ENCODE results near the gene ZDHHC11.
"Not testable (repeated sequence)": the region's sequence is repeated elsewhere in the genome, so short reads cannot be mapped to it uniquely, and the experiment has no call there.

Gene ZDHHC11

DNA sequence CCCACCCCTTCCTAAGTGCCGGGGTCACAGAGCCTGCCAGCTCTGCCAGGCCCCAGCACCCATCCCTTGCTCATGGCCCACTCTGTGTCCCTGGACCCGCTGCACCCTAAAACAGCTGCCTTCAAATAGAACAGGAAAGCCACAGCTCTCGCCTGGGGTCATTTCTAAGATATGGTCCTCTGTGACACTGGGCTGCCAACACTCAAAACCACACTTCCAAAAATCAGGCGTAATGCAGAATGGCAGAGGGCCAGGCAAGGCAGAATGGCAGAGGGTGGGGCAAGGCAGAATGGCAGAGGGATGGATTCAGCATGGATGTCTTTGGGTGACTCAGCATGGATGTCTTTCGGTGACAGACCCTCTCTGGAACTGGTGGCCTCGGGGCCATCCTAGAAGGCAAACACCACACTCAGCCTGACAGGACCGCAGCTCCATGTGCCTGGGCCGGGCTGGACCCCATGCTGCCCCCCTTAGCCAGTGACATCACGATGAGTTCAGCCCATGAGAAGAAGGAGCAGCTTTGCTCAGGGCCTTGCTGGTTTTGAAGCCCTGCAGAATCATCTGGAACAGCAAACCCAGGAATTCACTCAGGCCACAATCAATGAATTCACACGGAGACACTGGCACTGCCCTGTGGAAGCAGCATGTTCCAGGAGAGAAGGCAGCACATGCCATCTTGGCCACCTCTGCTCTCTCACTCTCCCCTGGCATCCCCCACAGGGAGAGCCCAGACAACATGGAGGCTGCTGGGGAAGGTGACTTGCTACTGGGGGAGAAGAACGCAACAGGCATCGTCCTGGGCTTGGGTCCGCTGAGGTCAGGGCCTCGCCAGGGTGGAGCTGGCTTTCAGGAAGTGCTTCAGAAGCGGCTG lies 9.0 kb downstream of the ZDHHC11 start:
- DNase-seq (ENCODE audit: low read depth in 1 of 2, low spot score in 1 of 2); in situ Hi-C loops (cut with HindIII; ENCODE audit: low pct_unique_long_range_greater_than_20kb, low sequenced_read_pairs): not testable (repeated sequence)

DNA sequence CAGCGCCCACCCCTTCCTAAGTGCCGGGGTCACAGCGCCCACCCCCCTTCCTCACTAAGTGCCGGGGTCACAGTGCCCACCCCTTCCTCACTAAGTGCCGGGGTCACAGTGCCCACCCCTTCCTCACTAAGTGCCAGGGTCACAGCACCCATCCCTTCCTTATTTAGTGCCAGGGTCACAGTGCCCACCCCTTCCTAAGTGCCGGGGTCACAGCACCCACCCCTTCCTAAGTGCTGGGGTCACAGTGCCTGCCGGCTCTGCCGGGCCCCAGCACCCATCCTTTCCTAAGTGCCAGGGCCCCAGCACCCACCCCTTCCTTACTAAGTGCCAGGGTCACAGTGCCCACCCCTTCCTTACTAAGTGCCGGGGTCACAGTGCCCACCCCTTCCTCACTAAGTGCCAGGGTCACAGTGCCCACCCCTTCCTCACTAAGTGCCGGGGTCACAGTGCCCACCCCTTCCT lies 9.8 kb downstream of the ZDHHC11 start:
- in situ Hi-C loops (cut with HindIII; ENCODE audit: low pct_unique_long_range_greater_than_20kb, low sequenced_read_pairs); DNase-seq (ENCODE audit: low read depth in 1 of 2, low spot score in 1 of 2): not testable (repeated sequence)

DNA sequence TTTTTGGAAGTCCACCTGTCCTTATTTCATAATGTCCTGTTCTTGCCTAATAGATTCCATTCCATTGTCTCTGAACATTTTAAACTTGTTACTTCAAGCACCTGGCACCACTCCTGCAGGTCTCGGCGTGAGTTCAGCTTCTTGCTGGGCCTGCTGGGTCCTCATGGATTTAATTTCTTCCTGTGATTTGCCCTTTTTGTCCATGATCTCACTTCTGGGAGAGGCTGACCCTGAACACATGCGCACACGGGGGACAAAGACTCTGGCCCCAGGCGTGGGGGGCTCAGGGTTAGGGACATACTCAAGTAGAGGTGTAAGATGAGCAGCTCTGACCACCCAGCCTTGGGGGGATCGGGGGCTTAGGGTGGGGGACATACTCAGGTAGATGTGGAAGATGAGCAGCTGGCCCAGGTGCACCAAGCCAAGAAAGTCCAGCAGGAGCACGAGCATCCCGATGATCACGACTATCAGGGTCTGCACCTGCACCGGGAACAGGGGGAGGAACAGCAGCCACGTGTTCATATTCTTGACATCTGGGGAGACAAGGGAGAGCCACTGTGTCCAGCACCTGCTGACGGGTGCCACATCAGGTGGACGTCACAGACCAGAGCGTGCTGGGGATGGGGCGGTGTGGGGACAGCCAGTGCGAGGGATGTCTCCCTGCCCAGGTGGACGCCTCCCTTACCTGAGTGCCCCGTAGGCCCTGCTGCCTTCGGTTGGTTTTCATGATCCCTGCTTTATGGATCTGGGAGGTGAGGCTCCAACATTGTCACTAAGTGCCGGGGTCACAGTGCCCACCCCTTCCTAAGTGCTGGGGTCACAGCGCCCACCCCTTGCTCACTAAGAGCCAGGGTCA lies 10.4 kb downstream of the ZDHHC11 start:
- DNase-seq (ENCODE audit: low read depth in 1 of 2, low spot score in 1 of 2); in situ Hi-C loops (cut with HindIII; ENCODE audit: low pct_unique_long_range_greater_than_20kb, low sequenced_read_pairs): not testable (repeated sequence)

DNA sequence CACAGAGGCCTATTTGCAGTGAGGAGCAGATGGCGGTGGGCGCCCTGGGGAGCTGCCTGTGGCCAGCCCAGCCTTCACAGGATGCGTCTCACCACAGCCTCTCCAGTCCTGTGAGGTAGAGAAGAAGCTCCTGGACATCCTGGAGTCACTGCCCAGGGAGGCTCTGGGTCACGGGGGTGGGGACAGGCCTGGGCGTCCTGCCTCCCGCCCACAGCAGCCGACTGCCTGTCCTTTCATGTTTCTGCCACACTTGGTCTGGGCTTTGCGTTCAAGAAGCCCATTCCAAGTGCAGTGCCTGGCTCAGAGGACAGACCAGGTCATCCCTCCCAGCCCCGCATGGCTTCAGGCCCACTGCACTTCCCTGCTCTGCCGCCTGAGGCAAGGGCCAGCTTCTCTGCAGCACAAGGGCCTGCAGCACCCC lies 12.3 kb downstream of the ZDHHC11 start:
- peak in 1 of 2 experiments; percentile 33 for DNase-seq (ENCODE audit: low read depth in 1 of 2, low spot score in 1 of 2)
- in situ Hi-C loops (cut with HindIII; ENCODE audit: low pct_unique_long_range_greater_than_20kb, low sequenced_read_pairs) = not testable (repeated sequence)

DNA sequence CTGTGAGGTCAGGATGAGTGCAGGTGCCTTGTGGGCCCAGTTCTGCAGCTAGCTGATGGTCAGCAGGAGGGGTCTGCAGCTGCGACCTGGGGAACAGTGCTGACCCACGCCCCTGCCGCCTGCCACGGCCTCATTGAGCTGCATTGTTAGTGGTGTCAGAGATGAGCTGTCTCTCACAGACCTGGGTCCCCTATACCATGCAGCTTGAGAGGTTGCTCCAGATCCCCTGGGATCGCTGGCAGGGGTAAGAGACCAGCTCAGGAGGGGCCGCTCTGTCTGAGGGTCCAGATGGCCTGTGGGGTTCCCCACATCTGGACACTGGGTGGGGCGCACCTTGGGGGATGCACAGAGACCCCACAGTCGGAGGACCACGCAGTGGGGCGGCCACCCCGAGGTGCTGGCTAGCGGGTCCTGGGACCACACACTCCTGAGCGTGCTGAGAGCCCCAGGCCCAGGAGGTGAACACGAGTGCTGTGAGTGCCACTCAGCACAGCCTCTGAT lies 13.1 kb downstream of the ZDHHC11 start:
- in situ Hi-C loops (cut with HindIII; ENCODE audit: low pct_unique_long_range_greater_than_20kb, low sequenced_read_pairs); DNase-seq (ENCODE audit: low read depth in 1 of 2, low spot score in 1 of 2): not testable (repeated sequence)

DNA sequence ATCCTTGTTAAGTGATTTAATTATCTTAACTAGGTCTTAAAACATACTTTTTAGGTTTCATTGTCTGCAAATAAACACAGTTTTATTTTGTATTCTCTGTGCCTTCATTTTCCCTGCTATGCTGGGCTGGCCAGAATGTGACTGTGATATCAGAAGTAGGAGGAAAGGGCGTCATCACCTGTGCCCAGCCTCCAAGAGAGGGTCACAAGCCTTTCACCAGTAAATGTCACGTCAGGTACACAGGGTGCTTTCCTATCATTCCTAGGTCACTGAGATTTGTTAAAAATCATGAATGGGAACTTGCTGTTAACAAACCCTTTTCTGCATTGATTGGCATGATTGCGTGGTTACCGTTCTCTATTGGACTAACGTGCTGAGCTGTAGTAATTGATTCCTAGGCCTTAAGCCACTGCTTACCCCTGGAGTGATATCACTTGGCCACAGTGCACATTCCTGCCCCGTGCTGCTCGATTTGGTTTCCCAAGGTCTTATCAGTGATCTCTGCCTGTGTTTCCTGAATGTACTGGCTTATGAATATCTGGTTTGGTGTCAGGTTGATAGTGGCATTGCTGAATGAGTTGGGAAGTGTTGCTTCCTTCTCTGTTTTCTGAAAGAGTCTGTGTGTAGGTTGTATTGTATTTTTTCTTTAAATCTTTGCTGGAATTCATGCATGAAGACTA lies 14.7 kb downstream of the ZDHHC11 start:
- in situ Hi-C loops (cut with HindIII; ENCODE audit: low pct_unique_long_range_greater_than_20kb, low sequenced_read_pairs); DNase-seq (ENCODE audit: low read depth in 1 of 2, low spot score in 1 of 2): not testable (repeated sequence)

DNA sequence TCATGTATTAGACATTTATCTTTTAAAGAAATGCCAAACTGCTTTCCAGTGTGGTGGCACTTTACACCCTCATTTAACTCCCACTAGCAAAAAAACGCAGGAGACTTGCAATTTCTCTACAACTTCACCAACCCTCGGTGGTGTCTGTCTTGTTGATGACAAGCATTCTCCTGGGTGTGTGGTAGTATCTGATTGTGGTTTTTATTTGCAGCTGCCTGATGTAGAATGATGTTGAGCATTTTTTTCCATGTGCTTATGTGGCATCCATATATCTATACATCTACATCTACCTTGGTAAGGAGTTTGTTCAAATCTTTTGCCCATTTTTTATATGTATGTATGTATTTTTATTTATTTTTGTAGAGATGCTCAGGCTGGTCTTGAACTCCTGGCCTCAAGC lies 16.8 kb downstream of the ZDHHC11 start:
- in situ Hi-C loops (cut with HindIII; ENCODE audit: low pct_unique_long_range_greater_than_20kb, low sequenced_read_pairs); DNase-seq (ENCODE audit: low read depth in 1 of 2, low spot score in 1 of 2): not testable (repeated sequence)

DNA sequence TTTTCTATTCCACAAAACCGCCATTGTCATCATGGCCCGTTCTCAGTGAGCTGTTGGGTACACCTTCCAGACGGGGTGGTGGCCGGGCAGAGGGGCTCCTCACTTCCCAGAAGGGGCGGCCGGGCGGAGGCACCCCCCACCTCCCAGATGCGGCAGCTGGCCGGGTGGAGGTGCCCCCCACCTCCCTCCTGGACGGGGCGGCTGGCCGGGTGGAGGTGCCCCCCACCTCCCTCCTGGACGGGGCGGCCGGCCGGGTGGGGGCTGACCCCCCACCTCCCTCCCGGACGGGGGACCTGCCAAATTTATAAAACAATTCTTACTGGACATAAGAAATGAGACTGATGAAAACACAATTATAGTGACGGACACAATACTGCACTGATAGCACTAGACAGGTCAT lies 22.6 kb downstream of the ZDHHC11 start:
- DNase-seq (ENCODE audit: low read depth in 1 of 2, low spot score in 1 of 2); in situ Hi-C loops (cut with HindIII; ENCODE audit: low pct_unique_long_range_greater_than_20kb, low sequenced_read_pairs): not testable (repeated sequence)

DNA sequence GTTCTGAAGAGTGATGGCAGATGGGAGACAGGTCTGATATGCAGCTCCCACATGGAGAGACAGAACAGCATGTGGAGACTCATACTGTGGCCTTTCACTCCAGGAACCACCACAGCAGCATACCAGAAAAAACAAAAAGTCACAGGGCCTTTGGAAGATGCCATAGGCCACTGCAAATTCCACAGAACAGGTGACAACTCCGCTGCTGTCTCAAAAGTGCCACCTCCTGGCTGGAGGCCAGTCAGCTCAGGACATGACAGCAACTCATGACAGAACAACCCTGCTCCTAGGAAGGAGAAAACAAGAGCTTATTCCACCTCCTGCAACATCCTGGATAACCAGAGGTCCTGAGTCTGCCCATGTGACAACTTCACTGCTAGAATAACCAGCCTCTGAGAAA lies 25.2 kb downstream of the ZDHHC11 start:
- in situ Hi-C loops (cut with HindIII; ENCODE audit: low pct_unique_long_range_greater_than_20kb, low sequenced_read_pairs) = not testable (repeated sequence)
- DNase-seq (ENCODE audit: low read depth in 1 of 2, low spot score in 1 of 2) = peak in 1 of 2 experiments; percentile 85

DNA sequence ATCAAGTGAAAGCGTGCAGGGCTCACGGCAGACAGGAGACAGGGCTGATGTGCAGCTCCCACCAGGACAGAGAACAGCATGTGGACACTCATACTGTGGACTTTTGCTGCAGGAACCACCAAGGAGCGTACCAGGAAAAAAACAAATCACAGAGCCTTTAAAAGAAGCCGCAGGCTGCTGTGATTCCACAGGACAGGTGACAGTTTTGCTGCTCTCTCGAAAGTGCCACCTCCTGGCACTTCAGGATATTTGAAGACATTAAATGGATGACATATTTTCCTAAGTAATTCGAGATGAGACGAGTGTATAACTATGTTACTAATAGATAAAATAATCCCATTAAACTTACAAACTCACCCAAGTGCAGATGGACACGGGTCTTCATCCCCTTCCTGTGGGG lies 29.3 kb downstream of the ZDHHC11 start:
- no peak for TF ChIP-seq JUND (IDR thresholded peaks at IDR 0.05; ENCODE audit: low read depth)
- peak in 1 of 2 experiments; percentile 72 for DNase-seq (ENCODE audit: low read depth in 1 of 2, low spot score in 1 of 2)
- in situ Hi-C loops (cut with HindIII; ENCODE audit: low pct_unique_long_range_greater_than_20kb, low sequenced_read_pairs) = no loop called here

DNA sequence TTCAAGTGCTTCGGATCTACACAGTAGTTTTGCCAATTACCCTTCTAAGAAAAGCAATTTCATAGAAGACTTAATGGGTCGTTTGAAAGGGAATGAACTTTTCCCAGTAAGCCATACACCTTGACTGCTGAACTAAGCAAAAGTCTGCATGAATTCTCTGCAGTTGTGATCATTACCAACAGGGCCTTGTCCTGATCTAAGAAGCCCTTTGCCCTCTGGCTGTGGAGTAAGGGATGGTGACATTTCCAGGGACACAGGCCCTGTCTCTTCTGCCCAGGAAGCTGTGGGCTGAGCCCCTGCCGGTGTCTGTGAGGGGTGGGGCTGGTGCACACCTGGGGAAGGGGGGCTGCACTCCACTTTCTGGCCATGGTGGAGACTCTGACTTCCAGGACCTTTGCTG lies 30.5 kb downstream of the ZDHHC11 start:
- TF ChIP-seq JUND (IDR thresholded peaks at IDR 0.05; ENCODE audit: low read depth) = no peak
- in situ Hi-C loops (cut with HindIII; ENCODE audit: low pct_unique_long_range_greater_than_20kb, low sequenced_read_pairs) = no loop called here
- no peak for DNase-seq (ENCODE audit: low read depth in 1 of 2, low spot score in 1 of 2)

DNA sequence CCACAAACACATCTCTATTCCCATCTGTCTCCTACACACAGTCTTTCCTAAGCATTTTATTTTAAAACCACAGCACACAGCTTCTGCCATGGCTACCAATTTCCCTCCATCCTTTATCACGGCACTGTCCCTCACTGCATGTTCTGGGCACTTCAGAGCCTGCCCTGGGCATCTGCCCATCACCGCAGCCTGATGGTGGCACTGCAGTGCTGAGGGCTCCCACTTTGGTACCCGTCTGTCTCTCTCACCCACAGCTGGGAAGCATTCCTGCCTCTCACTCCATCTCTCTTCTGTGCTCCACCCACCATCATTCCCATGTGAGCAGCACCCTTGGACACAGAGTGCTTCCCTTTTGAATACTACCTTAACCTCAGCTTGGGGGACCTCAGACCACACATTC lies 31.7 kb downstream of the ZDHHC11 start:
- DNase-seq (ENCODE audit: low read depth in 1 of 2, low spot score in 1 of 2) = no peak
- in situ Hi-C loops (cut with HindIII; ENCODE audit: low pct_unique_long_range_greater_than_20kb, low sequenced_read_pairs) = no loop called here
- no peak for TF ChIP-seq JUND (IDR thresholded peaks at IDR 0.05; ENCODE audit: low read depth)

DNA sequence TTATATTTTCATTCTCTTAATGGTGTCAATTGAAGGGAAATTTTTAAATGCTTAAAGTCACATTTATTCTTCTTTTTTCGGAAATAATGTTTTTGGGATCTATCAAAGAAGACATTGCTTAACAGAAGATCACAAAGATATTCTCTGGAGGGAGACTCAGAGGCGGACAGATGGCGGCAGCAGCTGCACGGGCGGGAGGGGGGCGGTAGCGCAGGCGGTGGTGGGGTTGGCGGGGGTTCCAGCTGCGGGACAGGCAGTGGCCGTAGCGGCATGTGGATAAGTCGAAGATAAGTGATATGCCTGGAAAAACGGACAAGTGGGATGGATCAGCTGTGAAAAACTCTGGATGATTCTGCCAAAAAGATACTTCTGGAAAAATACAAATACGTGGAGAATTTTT lies 34.6 kb downstream of the ZDHHC11 start:
- in situ Hi-C loops (cut with HindIII; ENCODE audit: low pct_unique_long_range_greater_than_20kb, low sequenced_read_pairs) = no loop called here
- no peak for DNase-seq (ENCODE audit: low read depth in 1 of 2, low spot score in 1 of 2)
- no peak for TF ChIP-seq JUND (IDR thresholded peaks at IDR 0.05; ENCODE audit: low read depth)

Measured in T47D (cell line).